ENCODE results near the gene FZD7. TPM values are rescaled to one million over a fixed set of nuclear protein-coding genes. Genes with fewer than 3 reads are reported as not detected.

Gene FZD7
- total RNA-seq, 2 experiments from 2014 or later, result 0.52 to 0.68 TPM

GRCh38 chr2:202064171-202064880 is 30.7 kb downstream of the FZD7 start:
- H3K4me1 Mint-ChIP-seq, result peaks cover 4% of the 10 kb centered on the region
- DNase-seq, result no peak
- H3K9me3 Mint-ChIP-seq, result no peaks in the 10 kb centered on the region
- peaks cover 6% of the 10 kb centered on the region for H3K27me3 Mint-ChIP-seq
- no peak overlapping the region for H3K27ac Mint-ChIP-seq
- H3K36me3 Mint-ChIP-seq, result no peaks in the 10 kb centered on the region
- no peak overlapping the region for H3K4me3 Mint-ChIP-seq

- no peak overlapping the region for H3K27ac Mint-ChIP-seq
- H3K36me3 Mint-ChIP-seq, result no peaks in the 10 kb centered on the region
- peaks cover 4% of the 10 kb centered on the region for H3K4me1 Mint-ChIP-seq
- H3K9me3 Mint-ChIP-seq, result no peaks in the 10 kb centered on the region
- no peak for DNase-seq
- peaks cover 6% of the 10 kb centered on the region for H3K27me3 Mint-ChIP-seq
- no peak overlapping the region for H3K4me3 Mint-ChIP-seq
Measured at GRCh38 chr2:202064881-202065230, 31.2 kb downstream of the FZD7 start.

DNA sequence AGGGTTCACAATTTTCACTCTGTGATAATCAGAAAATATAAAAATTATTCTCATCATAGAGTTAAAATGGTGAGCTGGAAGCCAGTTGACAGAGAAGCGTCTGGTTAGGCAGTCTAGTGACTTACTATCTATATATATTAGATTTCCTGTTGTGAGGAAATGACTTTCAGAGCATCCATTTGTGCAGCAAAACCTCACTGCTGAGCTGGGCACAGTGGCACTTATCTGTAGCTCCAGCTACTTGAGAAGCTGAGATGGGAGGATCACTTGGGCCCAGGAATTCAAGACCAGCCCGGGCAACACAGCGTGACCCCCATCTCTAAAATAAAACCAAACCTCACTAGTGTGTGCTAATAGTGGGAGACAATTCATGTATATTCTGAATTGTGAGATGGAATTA is 32.2 kb downstream of the FZD7 start:
- no peaks in the 10 kb centered on the region for H3K36me3 Mint-ChIP-seq
- H3K4me3 Mint-ChIP-seq, result no peak overlapping the region
- H3K27me3 Mint-ChIP-seq, result peaks cover 6% of the 10 kb centered on the region
- no peak overlapping the region for H3K27ac Mint-ChIP-seq
- no peak for DNase-seq
- H3K9me3 Mint-ChIP-seq, result no peaks in the 10 kb centered on the region
- H3K4me1 Mint-ChIP-seq, result peaks cover 4% of the 10 kb centered on the region

GRCh38 chr2:202066875-202067274 is 33.2 kb downstream of the FZD7 start:
- no peaks in the 10 kb centered on the region for H3K9me3 Mint-ChIP-seq
- no peak for DNase-seq
- H3K36me3 Mint-ChIP-seq, result no peaks in the 10 kb centered on the region
- H3K27me3 Mint-ChIP-seq, result peaks cover 3% of the 10 kb centered on the region
- H3K4me1 Mint-ChIP-seq, result peaks cover 8% of the 10 kb centered on the region
- no peak overlapping the region for H3K4me3 Mint-ChIP-seq
- H3K27ac Mint-ChIP-seq, result no peak overlapping the region

- no peaks in the 10 kb centered on the region for H3K9me3 Mint-ChIP-seq
- peaks cover 8% of the 10 kb centered on the region for H3K4me1 Mint-ChIP-seq
- H3K27ac Mint-ChIP-seq, result no peak overlapping the region
- H3K4me3 Mint-ChIP-seq, result no peak overlapping the region
- DNase-seq, result no peak
- no peaks in the 10 kb centered on the region for H3K36me3 Mint-ChIP-seq
- H3K27me3 Mint-ChIP-seq, result peaks cover 3% of the 10 kb centered on the region
Measured at GRCh38 chr2:202067589-202067988, 33.9 kb downstream of the FZD7 start.

DNA sequence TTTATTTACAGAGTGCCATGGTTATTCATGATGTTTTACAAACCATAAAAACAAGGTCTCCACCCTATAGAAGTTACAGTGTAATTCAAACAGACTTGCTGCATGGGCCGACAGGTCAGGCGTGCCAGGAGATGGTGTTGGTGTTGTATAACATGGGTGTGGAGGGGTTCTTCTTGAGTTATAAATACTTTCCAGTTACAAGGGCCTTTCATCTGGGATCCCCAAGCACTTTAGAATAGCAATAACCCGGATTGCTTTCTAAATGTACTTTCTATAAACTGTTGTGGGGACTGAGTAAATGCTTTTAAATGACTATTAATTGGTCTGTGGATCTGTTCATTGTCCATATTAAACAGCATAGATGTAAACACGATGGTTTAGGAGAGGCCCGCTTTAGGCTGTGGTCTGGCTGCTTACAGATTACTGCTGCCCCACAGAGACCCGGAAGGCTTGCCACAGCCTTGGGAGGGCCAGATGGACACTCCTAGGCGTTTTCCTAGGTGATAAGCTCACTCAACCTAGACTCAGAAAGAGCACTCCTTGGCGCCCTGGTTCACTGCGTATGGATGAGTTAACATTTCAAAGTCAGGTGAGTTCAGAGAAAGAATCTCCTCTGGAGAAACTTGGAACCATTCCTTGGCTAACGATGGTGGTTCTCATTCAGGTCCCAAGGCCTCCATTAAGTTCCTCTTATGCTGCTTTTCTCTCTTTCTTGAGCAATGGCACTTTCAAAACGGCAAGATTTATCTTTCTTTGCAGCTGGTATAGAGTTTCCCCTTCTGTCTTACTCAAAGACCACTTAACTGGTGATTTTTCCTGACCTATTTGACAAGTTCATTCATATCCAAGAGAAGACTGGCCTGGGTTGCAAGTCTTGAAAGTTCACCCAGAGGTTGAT is 35.8 kb downstream of the FZD7 start:
- no peaks in the 10 kb centered on the region for H3K9me3 Mint-ChIP-seq
- no peak overlapping the region for H3K4me3 Mint-ChIP-seq

GRCh38 chr2:202071107-202071506 is 37.5 kb downstream of the FZD7 start:
- Mint-ChIP-seq H3K27ac (no peak overlapping the region), H3K4me1 (peaks cover 4% of the 10 kb centered on the region), H3K27me3 (peaks cover 10% of the 10 kb centered on the region), H3K4me3 (no peak overlapping the region), H3K36me3 (no peaks in the 10 kb centered on the region), H3K9me3 (no peaks in the 10 kb centered on the region)
- DNase-seq, result no peak

More for the DNA sequence above, 35.8 kb downstream of the FZD7 start:
- DNase-seq, result no peak
- Mint-ChIP-seq H3K27me3 (peaks cover 7% of the 10 kb centered on the region), H3K27ac (no peak overlapping the region), H3K4me1 (peaks cover 6% of the 10 kb centered on the region), H3K36me3 (no peaks in the 10 kb centered on the region)

- H3K27me3 Mint-ChIP-seq, result peaks cover 14% of the 10 kb centered on the region
- no peaks in the 10 kb centered on the region for H3K9me3 Mint-ChIP-seq
- no peaks in the 10 kb centered on the region for H3K36me3 Mint-ChIP-seq
- no peak overlapping the region for H3K27ac Mint-ChIP-seq
- H3K4me1 Mint-ChIP-seq, result peaks cover 4% of the 10 kb centered on the region
- no peak overlapping the region for H3K4me3 Mint-ChIP-seq
- DNase-seq, result no peak
Measured at GRCh38 chr2:202072226-202072625, 38.6 kb downstream of the FZD7 start.

- H3K9me3 Mint-ChIP-seq, result no peaks in the 10 kb centered on the region
- no peak for DNase-seq
- H3K4me1 Mint-ChIP-seq, result peaks cover 4% of the 10 kb centered on the region
- H3K27me3 Mint-ChIP-seq, result peaks cover 13% of the 10 kb centered on the region
- no peaks in the 10 kb centered on the region for H3K36me3 Mint-ChIP-seq
- H3K27ac Mint-ChIP-seq, result no peak within 1 kb of the TSS
- no peak within 1 kb of the TSS for H3K4me3 Mint-ChIP-seq
Measured at GRCh38 chr2:202072737-202073401, 39.2 kb downstream of the FZD7 start, which contains the start of gene KIAA2012. Gene KIAA2012, plus strand, starts transcription at chr2:202073255. Its CDS starts 373 bp downstream, at chr2:202073628.

DNA sequence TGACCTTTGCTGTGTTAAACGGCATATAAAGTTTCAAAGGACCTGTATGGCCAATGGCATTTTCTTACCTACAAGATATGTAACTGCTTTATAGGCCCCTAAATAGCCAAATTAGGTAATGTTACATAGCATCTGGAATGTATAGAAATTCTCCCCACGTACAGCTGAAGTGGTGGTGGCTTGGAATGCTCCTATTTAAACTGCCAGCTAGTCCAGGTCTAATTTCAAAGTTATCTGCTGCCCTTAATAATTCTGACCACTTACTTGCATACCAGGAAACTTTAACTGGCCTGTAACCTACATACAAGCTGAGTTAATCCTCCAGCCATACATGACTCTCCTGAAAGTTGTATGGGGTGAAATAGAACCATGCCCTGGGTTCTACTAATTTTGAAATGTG is 40.7 kb downstream of the FZD7 start:
- Mint-ChIP-seq H3K27ac (no peak overlapping the region), H3K9me3 (no peaks in the 10 kb centered on the region), H3K27me3 (peaks cover 13% of the 10 kb centered on the region), H3K4me1 (peaks cover 4% of the 10 kb centered on the region), H3K4me3 (no peak overlapping the region), H3K36me3 (no peaks in the 10 kb centered on the region)
- DNase-seq, result no peak

DNA sequence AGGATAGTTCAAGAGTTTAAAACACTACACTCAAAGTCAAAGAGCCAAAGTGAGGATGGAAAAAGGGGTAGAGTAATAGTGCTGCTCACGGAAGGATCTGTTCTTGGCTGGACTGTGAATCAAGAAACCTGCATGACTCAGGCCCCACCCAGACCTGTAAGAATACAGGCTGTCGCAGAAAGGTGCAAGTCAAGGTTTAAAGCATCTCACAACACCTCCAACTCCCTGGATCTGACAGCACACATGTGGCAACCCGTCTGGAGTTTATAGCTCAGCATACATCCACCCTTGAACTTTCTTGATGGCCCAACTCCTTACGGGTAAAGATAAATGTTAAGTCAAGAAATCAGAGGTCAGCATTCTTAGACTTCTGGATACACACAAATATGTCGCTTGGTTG is 45.7 kb downstream of the FZD7 start:
- Mint-ChIP-seq H3K27me3 (peaks cover 12% of the 10 kb centered on the region), H3K9me3 (peaks cover 4% of the 10 kb centered on the region), H3K4me1 (no peaks in the 10 kb centered on the region), H3K4me3 (no peak overlapping the region), H3K27ac (no peak overlapping the region), H3K36me3 (no peaks in the 10 kb centered on the region)
- no peak for DNase-seq

DNA sequence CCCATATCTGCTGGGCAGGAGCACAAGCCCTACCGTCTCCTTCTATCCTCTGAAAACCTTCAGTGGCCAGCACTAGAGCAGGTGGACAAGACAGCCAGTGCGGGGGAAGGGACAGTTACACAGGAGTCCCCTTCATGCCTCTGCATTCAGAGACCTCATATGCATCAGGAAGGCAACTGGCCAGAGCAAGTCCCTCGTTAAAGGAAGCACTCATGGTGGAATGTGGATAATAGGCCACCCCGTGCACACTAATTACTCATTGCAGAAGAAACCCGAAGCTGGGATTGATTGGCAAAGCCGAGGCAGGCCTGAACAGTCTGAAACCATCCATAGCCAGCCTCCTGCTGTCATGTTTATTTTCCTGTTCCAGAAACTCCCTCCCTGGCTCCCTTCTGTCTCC is 50.6 kb downstream of the FZD7 start:
- Mint-ChIP-seq H3K4me1 (no peaks in the 10 kb centered on the region), H3K27ac (no peak overlapping the region), H3K36me3 (no peaks in the 10 kb centered on the region), H3K4me3 (no peak overlapping the region), H3K9me3 (peaks cover 4% of the 10 kb centered on the region), H3K27me3 (peaks cover 3% of the 10 kb centered on the region)
- DNase-seq, result no peak

Data from activated naive CD8-positive, alpha-beta T cell treated with anti-CD3 and anti-CD28 coated beads for 36 hours (primary cell).